SH-SY5Y (cell line): ENCODE measurements around the gene MYL12A.
A peak's percentile ranks its signal among the peaks of the same experiment; 100 is the strongest.

Experiments used
- GATA2 ChIP-seq: IDR thresholded peaks from 2 replicates; pipeline ENCODE4 v1.6.1; 2011; ENCODE audit warnings: mild to moderate bottlenecking, low read depth, low read length
- GATA3 ChIP-seq: IDR thresholded peaks from 2 replicates; pipeline ENCODE4 v1.6.1; 2011; ENCODE audit warnings: low read depth, mild to moderate bottlenecking, low read length, moderate library complexity

The MYL12A gene

DNA sequence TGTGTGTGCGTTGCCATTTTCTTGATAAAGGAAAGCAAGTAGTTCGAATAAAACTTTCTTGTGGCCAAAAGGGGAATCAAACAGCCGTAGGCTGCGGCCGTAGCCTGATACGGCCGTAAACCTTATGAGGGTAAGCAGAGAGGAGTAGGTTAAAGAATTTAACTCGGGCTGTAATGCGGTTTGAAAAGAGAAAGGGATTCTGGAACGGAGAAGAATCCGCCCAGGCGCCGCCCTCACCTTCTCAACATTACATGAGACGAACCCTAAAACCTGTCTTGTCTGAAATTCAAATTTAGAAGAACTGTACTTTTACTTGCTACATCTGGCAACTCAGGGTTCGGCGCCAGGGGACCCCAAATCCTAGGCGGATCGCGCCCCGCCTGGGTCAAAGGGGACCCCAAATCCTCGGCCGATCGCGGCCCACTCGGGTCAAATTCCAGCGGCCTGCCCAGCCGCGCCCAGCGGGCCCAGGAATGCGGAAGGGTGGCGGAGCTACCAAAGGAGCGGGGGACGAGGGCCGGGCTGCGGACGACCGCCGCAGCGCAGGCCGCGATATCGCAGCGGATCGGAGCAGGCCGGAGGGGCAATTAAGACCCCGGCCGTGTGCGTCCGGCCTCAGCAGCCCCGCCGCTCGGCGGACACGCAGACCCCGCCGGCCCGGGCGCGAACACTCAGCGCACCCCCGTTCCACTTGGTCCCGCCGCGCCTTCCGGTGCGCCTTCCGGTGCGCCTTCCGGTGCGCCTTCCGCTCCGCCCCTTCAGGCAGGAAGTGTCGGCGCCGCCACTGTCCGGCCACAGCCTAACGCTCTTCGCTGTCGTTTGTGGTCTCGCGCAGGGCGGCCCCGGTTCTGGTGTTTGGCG, 14.0 kb downstream of the MYL12A start, which contains the start of gene MYL12B:
Gene MYL12B (plus strand): TSS at position 761 of the 861 bp plus-strand sequence. CDS start 10,766 bp downstream, outside the sequence.
- TF ChIP-seq GATA3 (no peak), GATA2 (0 out of 2 replicates have a peak, but pooled peaks have one; percentile 12)

DNA sequence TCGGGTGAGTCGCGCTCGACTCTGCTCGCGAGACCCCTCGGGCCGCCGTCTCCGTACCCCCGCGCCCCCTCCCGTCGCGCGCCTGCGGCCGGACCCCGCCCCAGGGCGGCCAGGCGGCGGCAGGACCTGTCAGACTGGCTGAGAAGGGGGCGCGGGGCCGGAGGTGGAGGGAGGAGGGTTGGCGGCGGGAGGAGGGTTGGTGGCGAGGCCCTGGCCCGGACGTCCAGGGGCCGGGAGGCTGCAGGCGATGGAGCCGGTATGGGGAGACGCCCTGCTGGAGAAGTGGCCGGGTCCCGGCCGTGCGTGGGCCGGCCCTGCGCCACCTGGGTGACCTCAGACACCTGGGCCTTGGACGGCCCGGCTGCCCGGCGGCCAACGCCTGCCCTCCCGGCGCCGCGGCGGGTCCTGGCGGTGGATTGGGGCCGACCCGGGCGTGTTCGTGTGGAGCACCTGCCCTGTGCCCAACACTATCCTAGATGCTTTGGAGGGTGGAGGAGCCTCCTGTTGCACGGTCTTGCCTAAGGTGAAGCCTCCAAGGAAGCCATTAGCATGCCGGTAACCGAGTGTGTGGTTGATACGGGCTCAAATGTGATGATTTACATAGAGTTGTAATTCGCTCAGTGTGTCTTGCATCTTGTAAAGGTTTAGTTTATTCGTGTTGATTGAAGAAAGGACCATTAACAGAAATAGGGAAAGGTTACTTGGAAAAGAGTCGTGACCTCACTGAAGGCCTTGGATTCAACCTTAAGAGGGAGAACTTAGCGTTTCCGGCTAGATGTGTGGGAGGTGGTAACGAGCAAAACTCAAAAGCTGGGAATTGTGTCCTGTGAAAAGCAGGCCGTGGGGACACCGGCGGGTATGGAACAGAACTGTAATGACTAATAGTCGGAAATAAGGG, 14.9 kb downstream of the MYL12A start:
- TF ChIP-seq GATA3 (no peak), GATA2 (no peak)

DNA sequence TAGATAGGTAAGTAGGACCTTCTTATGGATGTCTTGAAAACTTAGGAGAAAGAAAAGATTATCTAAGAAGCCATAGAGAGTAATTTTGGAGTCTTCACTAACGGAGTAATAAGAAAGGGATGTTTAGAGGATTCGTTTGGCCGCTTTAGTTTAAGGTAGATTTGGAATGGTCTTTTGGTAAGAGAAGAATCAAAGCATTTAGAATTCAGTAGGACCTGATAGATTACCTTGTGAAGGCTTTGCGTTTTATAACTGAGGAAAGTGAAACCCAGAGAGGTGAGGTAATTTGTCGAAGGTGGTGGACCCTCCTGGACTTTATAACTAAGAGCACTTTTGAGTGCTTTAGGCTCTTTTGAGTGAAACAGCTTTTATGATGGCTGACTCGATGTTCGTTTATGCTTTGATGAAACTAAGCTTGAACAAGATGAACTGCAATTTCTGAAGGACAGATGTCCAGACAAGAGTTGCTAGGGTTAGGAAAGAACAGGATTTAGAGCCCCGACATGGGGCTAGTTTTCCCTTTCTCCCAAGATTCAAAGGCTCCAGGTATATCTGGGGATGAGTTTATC, 15.6 kb downstream of the MYL12A start:
- no peak for TF ChIP-seq GATA2
- TF ChIP-seq GATA3, result no peak

DNA sequence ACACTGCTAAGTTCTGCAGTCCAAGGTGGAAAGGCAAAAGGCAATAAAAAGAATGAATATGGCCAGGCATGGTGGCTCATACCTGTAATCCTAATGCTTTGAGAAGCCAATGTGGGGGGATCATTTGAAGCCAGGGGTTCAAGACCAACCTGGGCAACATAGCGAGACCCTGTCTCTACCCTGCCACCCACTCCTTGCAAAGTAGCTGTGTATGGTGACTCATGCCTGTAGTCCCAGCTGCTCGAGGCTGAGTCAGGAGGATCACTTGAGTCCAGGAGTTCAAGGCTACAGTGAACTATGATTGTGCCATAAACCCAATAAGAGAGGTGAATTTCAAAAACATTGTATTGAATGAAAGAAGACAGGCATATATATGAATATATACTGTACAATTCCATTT, 16.8 kb downstream of the MYL12A start:
- no peak for TF ChIP-seq GATA2
- TF ChIP-seq GATA3, result no peak

DNA sequence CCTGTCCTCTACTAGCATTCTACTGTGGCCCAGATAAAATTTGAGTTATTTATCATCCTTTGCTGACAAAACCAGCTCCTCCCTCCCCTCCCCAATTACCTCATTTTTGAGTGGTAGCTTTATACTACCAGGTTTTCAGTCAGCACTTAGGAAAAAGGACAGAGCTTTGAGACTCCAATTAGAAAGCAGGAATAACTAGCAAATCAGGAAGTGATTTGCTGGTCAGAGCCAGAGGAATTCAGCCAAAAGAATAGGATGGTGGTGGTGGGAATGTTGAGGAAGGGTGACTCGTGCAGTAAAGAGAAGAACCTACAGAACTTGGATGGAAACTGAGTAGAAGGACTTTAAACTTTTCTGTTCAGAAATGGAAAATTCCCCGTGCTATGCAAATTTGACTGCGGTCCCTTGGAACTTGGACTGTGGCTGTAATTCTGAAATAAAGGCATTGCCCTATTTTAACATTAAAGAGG, 18.0 kb downstream of the MYL12A start:
- TF ChIP-seq GATA3 (no peak), GATA2 (no peak)

DNA sequence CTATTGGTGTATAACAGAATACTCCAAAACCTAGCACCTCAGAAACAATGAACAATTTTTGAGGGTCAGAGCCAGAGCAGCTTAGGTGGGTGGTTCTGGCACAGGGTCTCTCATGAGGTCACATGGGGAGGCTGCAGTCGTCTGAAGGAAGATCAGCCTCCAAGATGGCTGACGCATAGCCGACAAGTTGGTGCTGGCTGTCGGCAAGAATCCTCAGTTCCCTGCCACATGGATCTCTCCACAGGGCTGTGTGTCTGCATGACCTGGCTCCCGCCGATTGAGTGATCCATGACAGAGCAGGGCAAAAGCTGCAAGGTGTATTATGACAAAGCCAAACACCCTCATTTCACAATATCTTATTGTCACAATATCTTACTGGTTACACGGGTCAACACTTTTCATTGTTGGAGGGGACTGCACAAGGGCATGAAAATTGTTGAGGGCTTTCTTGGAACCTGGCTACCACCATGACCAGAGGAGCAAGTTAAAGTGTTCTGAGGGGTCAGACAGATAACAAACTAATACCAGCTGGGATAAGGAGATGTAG, 18.5 kb downstream of the MYL12A start:
- TF ChIP-seq GATA2 (no peak), GATA3 (no peak)

DNA sequence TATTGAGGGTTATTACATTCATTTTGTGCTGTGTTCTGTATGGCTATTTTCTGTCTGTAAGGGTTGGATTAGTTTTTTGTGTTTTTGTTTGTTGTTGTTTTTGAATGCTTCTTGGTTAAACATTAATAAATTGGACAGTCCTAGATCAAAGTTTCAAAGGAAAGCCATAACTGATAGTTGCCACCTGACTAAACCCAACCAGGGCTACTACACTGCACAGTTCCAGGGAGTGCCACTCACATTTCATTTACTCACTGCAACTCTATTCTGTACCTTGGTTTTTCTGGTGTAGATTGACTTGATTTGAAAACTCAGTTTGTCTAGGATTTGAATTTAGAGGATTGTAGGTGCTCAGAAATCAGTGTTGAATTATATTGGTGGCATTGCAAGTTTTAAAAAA, 20.7 kb downstream of the MYL12A start:
- no peak for TF ChIP-seq GATA3
- no peak for TF ChIP-seq GATA2

DNA sequence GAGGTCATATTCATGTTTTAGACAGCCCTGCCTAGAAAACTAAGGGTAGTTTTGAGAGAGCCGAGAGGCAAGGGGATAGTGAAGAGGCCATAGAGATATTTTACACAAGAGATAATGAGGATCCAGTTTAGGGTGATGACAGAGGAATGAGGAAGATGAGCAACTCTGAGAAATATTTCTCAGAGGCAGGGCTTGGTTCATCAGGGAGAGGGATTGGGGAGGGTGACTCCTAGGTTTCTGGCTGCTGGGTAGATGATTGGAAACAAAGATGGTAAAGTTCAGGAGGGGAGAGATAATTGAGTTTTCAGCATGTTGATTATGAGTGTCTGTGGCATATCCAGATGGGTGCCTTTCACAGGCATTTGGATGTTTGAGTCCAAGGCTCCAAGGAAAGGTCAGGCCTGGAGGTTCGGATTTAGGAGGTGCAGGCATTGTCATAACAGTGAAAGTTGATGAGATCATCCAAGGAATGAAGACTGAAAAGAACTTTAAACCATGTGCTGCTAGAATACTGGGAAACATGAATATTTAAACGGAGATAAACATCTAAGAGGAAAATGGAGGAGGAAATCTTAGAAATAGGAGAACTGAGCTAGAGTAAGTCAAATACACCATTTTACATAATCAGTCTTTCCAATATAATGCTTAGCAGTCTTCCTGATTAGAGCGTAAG, 21.8 kb downstream of the MYL12A start:
- TF ChIP-seq GATA2 (no peak), GATA3 (no peak)

DNA sequence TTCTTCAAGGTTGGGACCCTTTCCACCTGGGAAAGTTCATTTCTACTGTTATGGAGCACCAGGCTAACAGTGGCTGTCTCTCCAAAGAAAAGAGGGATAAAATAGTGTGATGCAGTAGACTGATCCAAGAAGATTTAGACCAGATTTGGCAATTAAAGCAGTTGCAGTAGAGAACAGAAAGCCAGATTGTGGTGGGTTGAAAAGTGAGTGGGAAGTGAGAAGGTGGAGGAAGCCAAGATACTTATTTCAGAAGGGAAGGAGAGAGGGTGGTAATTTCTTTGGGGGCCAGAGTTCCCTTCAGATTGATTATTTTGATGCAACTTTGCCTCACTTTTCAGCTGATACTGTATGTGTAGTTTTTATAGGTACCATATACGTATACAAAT, 22.3 kb downstream of the MYL12A start:
- no peak for TF ChIP-seq GATA3
- TF ChIP-seq GATA2, result no peak

DNA sequence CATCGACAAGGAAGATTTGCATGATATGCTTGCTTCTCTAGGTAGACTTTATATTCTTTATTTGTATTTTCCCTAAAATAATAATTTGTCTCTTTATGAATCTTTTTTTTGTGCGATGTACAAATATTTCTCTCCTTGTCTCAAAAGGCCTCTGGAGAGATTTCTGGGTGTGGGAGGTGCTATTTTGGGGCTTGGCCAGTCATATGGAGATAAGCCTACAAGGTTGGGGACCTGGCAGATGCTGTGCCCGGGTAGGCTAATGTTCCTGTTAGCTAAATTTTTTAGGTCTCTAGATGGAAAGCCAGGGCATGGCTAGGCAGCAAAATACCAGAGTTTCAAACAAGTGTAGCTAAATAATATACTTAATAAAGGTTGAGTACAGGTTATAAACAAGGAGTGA, 25.4 kb downstream of the MYL12A start:
- TF ChIP-seq GATA3, result no peak
- no peak for TF ChIP-seq GATA2

DNA sequence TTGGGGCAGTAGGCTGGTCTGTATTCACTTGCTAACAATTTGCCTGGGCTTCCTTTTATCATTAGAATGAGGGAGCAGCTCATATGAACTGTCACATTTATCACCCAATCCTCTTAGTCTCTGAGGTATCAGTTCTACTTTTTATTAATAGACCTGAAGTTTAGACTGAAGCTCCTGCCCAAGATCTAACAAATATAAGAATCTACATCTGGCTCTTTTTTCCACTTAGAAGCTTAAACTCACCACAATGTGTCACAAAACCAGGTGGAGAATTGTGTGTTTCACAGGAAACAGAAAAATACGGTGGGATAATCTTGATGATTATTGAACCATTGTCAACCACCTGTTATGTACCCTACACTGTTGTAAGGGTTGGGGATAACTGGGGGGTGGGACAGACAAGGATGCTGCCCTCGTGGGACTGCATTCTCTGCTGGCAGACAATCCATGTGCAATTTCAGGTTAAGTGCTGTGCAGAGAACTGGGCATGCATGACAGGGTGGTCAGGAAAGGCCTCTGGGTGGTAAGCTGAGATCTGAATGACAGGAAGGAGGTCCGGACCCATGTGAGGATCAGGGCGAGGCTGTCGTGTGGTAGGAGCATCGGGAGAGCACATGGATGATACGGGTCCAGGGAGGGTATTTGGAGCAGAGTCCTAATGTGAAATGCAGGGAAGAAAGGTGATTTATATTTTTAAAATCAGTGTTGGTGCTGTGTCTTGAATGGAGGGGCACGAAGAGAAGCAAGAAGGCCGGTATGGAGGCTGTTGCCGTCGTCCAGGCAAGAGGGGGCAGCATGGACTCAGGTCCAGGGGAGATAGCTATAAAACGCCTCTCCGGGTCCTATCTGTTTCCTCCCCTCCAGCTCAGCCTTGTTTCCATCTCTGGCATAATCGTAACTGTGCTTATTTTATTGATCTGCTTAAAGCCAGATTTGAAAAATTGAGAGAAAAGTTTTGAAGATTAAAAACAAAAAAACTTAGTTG, 31.9 kb downstream of the MYL12A start:
- TF ChIP-seq GATA2 (no peak), GATA3 (no peak)

DNA sequence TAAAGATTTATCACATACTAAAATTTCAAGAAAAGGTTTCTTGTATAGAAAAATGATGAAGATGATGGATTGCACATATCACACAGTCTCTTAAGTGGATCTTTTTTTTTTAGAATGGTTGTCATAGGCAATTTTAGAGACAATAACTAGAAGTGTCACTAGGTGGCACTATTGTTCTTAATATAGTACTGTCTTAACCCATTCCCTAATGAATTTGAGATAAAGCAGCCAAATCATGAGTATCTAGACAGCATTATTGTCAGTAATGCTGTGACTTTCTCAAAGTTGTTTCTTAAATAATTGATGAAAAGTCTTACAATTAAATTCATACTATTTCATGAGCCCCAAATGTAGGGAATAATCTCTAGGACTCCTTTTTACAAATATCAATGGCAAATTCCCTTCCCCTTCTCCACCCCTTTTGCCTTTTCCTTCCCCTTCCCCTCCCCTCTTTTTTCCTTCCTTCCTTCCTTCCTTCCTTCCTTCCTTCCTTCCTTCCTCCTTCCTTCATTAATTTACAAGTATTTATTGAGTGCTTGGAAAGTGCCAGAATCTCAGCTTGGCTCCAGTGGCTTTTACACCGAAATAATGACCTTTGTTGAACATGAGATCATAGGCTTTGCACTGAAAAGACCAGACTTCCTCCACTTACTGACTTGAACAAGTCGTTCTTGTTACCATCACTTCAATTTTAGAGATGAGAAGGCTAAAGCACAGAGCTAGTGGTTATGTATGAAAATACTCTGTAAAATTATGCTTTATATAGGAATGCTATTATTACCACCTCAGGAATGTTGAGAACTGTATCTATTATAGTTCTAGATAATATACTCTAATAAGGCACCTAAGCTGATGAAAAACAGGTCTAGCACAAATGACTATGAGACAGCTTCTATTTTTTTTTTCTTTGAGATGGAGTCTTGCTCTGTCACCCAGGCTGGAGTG, 34.1 kb downstream of the MYL12A start:
- TF ChIP-seq GATA2 (no peak), GATA3 (no peak)
